Stimulated activated CD8-positive, alpha-beta memory T cell treated with anti-CD3 and anti-CD28 coated beads, Interleukin-7, amount 100 ng/mL, for 48 hours (primary cell): ENCODE results near the gene TAF3.

ENCODE experiments used
- DNase-seq, 2 donors: peaks; one replicate each; pipeline ENCODE4 v3.0.0-alpha.2; 2020; ENCODE audit warnings: low read depth in 1 of 2; ENCODE audit errors: extremely low read depth in 1 of 2

The TAF3 gene

DNA sequence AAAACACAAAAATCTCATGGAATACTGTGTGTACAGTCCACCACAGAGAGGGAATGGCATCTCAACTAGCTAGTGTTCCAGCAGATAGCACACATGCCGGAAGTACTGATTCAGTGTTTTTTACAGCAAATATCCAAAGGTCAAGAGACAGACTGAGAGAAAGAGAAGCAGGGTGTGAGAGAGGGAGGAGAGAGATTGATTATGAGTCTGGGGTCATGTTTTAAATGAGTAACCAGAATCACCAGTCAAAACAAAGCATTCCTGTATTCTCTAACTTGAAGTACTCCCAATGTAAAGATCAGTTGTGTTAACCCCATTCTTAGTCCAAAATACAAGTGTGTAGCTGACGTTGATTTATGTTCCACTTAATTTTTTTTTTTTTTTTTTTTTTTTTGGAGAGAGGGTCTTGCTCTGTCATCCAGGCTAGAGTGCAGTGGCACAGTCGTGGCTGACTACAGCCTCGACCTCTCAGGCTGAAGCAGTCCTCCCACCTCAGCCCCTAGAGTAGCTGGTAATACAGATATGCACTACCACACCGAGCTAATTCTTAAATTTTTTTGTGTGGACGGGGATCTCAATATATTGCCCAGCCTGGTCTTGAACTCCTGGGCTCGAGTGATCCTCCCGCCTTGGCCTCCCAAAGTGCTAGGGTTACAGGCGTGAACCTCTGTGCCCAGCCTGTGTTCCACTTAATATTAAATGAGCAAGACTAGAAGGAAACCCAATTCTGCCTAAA lies 114.2 kb downstream of the TAF3 start:
- no peak for DNase-seq

DNA sequence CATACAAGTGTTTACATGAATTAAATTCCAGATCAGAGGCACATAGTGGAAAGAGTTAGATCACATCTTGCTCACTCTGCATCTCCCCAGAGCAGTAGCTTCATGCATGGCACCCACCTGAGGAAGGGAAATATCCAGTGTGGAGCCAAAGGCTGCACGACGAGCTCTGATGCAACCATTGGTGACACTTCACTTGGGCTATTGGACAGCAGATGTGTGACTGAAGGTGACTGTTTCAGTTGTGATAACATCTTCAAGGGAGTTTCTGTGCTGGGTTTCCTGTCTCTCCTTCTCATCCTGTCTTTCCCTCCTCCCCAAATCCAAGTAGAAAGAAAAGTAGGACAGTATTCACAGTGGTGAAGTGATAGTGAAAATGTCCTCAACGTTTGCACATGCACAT lies 115.0 kb downstream of the TAF3 start:
- DNase-seq: no peak

DNA sequence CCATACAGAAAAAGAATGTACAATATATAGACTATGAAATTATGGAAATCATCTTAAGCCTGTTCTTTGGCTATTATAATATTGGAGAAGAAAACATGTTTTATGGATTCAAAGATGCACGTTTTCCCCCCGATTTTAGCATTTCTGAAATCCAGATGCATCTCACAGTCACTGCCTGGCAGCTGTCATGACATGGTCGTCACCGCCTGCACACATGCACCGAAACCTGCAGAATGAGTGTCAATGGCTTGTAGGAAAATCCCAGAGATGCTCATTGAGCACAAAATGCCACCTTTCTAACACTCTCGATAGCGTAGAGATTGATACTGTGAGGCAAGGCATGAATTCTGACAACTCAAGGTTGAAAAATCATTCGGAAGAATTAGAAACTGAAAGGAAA lies 115.5 kb downstream of the TAF3 start:
- no peak for DNase-seq

DNA sequence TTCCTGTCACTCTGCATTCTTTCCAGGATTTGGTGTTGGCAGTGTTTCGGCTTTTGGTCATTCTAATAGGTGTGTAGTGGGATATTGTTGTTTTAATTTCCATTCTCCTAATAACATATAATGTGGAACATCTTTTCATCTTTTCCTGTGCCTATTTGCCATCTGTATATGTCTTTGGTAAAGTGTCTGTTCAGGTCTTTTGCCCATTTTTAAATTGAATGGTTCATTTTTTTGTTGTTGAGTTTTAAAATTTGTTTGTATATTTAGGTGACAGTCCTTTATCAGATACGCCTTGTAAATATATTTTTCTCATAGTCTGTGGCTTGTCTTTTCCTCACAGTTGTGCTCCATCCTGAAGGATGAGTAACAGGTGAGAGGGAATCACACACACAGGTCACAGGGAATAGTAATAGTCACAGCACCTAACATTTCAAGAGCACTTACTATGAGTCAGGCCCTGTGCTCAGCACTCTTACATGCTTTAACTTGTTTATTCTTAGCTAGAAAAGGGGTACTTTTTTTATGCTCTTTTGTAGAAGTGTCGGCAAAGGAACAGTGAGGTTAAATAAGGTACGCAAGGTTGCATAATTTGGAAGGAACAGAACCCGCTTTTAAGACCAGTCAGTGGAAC lies 119.1 kb downstream of the TAF3 start:
- no peak for DNase-seq

DNA sequence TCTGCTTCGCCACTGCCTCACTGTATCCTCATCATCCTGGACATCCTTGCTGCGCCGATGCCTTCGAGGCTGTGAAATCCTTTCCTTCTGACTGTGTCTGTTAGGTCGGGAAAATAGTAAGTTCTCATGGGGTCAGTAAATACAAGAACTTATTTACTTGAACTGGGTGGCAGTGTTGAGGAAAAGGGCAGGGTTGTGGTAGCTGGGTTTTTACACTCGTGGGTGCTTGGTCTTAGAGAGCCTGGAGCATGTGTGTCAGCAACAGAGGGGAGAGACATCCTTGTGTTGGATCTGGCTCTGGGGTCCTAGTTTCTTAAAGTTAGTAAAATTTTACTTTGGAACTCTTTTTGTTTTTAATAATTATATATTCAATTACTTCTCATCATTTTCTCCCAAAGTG lies 123.3 kb downstream of the TAF3 start:
- DNase-seq: no peak

DNA sequence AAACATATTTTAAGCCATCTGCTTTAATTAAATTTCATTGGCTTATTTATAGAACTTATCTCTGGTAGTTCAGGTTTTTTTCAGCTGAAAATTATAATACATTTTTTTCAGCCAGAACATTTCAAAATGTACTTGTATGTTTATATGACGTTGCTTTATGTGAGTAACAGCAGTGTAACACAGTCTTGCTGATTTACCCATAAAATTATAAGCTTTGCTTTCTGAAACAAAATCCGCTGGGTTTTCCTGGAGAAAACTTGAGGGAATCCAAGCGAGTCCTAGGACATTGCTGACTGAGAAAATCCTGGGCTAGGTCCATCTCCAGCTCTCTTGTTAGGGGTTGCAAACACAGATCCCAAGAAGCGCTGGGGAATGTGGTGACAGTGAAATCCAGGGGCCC lies 124.0 kb downstream of the TAF3 start:
- no peak for DNase-seq

DNA sequence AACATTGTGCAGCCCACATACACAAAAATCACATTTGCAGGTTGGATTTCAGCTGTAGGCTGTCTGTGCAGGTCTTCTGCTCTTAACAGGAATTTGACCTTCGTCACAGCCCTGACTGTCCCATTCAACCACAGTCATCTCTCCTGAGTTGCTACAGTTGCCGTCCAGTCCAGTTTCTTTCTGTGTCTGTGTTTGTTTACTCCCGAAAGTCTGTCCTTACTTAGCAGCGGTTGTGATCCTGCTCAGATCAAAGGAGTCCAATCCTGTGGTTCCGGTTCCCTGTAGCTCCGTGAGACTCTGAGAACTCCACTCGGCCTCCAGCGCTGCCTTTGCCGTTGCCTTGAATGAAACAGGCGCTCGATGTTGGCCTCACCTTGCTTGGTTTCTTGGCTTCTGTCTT lies 124.6 kb downstream of the TAF3 start:
- DNase-seq: no peak

DNA sequence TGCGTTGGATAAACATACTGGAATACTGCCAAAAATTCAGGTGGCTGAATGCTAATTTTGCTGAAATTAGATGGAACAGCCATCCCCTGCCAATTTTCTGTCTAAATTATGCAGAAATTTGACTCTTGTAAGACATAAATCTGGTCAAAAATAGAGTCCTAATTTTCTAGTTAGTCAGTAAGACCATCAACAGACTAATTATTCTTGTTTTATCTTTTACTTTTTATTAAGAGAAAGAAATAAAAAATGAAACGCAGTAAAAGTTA lies 125.8 kb downstream of the TAF3 start:
- DNase-seq: no peak

DNA sequence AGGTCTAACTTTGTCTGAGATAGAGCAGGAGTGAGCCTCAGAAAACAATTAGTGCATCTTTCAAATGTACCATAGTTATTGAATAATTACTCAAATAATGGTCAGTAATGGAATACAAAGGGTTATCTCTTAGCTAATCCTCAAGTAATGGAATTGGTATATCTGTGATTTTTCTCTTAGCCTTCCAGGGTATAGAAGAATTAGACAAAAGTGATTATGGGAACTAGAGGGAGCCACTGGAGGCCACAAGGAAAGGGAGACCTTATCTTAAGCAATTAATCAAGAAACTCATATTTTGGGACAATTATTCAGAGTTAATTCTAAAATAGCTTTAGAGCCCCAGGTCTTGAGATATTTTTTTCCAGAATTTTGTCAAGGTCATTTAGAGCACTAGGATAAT lies 126.2 kb downstream of the TAF3 start:
- DNase-seq: no peak

DNA sequence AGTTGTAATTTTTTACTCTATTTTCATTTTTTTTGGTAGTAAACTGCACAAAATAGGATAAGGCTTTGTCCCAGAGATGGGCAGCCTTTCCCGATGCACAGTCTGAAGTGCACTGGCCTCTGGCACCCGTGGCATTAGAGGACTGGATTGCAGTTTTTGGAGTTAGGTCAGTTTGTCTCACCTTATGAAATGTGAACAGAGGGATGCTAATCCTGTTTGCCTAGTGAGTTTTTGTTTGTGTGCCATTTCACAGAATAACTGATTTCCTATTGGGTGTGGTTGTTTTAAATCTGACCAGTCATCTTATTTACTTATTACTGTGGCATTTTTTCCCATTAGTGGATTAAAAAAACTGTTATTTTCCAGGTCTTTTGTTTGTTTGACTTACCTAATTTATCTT lies 126.7 kb downstream of the TAF3 start:
- no peak for DNase-seq

DNA sequence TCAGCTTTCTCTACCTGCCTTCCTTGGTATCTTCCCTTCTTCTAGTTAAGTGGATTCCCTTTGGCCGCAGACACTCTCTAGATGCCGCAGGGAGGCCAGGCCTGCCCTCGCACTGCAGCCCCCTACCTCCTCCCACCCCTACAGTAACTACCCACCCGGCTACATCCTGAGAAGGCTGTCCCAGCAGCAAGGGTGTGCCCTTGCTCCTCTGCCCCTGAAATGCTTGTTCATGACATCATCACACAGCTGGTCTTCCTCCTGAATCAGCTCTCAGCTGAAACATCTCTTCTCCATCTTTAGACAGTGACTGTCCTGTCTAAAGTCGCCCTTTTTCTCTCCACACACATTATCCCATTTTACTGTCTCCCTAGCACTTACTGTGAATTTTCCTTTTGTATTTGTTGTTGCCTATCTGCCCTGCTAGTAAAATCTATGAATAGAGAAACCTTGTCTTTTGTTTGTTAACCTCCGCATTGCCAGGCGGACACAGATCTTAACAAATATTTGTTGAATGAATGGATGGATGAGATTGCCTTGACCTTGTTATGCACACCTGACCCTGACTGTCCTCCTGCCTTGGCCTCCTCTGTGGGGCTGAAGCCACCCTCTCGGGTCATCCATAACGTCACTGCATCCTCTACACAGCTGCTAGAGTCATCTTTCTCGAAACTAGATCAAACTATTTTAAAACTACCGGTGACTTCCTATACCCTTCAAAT lies 127.3 kb downstream of the TAF3 start:
- DNase-seq: no peak

DNA sequence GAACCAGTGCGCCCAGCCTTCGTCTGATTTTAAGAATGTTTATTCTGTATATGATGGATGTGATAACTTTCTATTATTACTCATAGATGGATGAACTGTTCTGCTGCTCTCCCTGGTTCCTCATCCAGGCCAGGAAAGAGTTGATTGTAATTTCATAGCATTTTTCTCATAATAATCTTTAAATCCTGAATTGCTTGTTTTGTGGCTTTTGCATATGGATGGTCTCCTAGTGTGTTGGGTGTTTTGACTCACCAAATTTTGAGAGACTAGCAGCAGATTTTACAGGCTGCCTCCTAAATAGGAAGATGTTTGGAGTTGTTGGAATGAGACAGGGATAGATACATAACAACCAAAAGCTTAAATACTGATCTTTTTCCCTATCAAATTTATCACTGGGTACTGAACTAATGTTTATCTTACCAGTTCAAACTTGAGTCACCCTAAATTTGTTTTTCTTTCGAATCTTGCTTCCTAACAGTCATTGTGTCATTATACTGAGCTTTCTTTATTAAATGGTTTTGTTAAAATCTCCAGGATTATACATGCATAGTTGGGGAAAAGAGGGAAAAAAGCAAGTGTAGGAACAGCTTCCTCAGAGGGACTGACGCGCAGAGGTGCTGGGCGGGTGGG lies 130.2 kb downstream of the TAF3 start:
- DNase-seq: no peak

DNA sequence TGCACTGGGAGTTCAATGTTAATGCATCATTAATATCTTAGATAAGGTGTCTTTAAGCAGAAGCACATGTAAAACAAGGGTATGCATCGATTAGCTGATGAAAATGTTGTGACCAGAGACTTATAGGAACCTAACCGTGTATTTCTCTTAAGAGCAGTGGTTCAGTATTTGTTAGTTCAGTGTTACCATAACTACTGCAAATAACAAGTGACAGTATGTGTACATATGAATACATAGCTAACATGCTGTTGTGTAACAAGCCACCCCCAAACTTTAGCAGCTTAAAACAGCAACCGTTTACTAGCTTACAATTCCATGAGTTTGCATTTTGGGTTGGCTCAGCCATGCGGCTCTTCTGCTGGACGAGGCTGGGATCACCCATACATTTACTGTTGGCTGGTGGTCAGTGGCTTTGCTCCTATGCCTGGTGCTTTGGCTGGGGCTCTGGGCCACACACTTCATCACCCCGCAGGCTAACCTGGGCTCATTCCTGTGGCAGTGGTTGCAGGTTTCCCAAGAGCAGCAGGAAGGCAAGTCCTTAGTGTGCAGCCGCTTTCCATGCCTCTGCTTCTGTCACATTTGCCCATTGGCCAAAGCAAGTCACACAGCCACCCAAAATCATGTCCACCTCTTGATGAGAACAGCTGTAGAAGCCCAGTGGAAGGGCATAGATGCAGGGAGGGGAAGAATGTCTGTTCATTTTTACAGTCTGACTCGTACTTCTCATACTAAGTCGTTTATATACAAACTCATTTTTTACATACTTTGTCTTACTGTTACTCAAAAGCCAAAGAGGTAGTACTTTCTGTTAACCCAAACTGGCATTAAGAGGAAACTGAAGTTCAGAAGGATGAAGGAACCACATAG lies 132.9 kb downstream of the TAF3 start:
- no peak for DNase-seq

DNA sequence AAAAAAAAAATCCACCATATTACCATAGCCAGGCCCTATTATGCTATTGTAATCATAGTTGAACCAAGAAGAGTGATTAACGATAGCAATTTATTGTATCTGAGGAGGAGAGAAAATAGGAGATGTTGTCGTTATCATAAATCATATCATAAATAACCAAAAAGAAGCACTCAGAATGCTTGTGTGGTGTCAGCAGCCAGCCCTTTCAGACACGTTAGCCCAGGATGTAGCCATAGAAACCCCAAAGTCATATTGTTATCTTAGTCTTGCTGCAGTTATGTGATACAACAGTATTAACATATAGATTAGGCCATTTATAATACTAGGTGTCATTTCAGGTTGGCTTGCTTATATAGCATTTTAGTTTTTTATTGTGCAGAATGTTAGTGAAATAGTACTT lies 134.0 kb downstream of the TAF3 start:
- DNase-seq: no peak

DNA sequence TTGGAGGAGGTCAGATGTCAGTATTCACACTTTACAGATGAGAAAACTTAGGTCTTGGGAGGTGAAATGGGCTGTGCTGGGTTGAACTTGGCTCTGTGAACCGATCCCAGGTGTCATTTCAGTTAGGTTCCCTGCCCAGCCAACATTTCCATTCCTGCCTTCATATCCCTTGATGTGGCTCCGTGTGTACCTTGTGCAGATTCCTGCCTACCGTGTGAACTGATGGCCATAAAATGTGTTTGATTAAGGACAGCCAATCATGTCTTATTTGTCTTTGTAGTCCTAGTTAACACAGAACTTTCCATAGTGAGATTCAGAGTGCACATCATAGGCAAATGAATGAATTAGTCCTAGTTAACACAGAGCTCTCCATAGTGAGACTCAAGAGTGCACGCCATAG lies 135.1 kb downstream of the TAF3 start:
- no peak for DNase-seq

DNA sequence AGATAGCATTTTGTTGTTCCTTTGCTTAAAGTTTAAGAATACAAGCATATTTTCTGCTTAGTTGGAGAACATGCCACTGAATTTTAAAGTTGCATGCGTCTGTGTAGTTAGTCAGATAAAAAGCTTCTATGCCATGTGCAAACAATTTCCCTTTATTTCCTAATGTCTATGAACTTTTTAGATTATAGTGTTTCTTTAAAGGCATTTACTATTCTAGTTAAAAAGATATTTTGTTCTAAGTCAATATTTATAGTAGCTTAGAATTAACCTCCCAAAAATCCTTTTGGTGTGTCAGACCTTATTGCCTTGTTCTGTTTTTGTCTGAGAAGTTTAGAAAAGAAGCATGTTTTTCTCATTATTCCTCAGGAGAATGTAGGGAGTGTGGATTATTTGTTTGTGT lies 137.1 kb downstream of the TAF3 start:
- DNase-seq: no peak

DNA sequence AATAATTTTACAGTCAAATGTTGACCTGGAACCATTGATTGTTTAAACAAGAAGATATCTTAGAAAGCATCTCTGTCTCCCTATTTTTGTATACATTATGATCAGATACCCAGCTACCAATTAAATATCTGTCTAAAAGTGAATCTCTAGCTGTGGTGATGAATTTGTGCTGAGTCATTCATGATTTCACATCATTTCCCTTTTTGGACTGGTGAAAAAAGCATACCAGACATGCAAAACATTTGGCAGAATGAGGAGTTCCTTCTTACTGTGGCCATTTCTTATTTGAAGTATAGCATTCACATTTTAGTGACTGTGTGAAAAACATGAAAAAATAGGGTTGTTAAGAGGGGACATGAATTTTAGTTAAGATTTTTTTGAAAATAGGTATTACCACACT lies 138.2 kb downstream of the TAF3 start:
- DNase-seq: no peak

DNA sequence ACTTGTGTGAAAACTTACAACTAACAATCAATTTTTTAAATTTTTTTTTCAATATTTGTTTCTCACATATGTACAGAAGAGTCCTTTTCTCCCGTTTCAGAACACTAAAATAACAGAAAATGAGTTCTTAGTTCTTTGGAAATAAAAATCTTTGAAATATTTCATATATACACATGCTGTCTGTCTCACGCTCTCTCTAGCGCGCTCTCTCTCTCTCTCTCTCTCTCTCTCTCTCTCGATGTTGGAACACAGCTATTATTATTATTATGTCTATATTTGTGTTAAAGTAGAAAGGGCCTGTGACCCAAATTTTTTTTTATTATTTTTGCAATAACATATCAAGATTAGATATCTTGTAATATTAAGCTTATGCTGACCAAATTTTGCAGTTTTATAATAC lies 139.3 kb downstream of the TAF3 start:
- DNase-seq: no peak

DNA sequence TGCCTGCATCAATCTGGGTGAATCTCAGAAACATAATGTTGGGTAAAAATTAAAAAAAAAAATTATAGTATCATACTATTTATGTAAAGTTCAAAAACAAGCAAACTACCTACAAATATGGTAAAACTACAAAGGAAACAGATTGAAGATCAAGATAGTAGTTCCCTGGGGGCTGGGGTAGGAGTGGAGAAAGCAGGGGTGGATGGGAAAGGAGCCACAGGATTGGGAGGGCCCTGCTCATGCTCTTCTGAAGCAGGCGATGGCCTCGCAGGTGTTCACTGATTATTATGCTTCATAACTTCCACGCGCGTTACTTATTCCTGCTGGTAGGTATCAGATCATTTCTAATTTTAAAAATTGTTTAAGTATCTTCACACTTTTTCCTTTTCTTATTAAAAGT lies 140.1 kb downstream of the TAF3 start:
- DNase-seq: no peak

DNA sequence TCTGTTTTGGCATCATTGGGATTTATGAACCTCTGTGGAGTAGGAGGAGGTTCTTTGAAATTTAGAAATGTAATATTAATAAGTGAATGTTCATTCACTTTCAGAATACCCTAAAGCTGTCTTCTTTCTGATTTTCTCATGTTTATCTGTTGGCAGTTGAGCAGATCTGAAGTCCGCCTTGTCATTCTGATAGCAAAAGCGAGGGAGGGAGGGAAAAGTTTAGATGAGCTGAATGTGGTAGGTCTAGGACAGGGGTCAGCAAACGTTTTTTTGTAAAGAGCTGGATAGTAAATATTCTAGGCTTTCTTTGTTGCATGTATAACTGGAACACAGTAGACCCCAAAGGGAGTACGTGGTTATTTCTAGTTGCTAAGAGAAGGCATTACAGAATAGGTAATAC lies 141.8 kb downstream of the TAF3 start:
- DNase-seq: no peak

DNA sequence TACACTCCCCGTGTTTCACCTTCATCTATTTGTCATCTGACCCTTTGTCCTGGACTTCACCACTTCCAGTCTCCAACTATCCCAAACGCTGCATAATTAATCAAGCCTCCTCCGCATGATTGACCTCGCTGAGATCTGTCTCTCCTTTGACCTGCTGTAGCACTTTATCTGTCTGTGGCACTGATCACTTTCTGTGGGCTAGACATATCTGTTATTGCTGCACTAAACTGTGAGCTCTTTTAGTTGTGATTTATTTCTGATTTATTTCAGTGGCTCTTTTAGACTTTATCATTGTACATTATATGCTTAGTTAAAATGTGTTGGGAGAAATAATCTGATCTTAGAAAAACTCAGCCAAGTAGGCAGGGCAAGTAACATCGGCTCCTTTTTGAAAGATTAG lies 144.3 kb downstream of the TAF3 start:
- no peak for DNase-seq
